ENCODE results near the gene MFN2.
A peak's percentile ranks its signal among the peaks of the same experiment; 100 is the strongest.
"Not testable (repeated sequence)": the region's sequence is repeated elsewhere in the genome, so short reads cannot be mapped to it uniquely, and the experiment has no call there.

MFN2 gene

DNA sequence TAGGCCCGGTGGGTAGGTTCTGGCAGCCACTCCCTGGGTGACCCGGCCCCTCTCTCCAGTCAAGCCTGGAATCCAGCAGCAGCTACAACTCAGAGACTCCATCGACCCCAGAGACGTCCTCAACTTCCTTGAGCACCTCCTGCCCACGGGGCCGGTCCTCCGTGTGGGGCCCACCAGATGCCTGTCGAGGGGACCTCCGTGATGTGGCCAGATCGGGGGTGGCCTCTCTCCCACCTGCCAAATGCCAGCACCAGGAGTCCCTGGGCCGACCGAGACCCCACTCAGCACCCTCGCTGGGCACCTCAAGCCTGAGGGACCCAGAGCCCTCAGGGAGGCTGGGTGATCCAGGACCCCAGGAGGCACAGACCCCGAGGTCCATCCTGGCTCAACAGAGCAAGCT is 41.8 kb downstream of the MFN2 start:
- DNase-seq (ENCODE audit: low spot score) = no peak

DNA sequence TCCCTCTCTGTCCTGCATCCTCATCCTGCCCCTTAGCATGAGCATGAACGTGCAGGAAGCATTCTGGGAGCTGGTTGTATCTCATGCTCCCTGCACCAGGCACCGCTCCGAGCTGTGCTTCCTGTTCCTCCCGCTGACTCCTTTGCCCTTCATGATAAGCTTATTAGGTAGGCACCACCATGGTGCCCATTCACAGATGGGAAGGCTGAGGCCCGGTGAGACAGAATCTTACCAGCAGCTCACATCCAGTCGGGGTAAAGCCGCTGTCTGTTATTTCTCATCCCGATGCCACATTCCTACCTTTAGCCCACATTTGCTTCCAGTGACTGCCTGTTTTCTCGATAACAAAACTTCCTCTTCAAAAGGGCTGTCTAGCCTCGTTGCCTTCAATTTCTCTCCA is 46.3 kb downstream of the MFN2 start:
- no peak for DNase-seq (ENCODE audit: low spot score)

DNA sequence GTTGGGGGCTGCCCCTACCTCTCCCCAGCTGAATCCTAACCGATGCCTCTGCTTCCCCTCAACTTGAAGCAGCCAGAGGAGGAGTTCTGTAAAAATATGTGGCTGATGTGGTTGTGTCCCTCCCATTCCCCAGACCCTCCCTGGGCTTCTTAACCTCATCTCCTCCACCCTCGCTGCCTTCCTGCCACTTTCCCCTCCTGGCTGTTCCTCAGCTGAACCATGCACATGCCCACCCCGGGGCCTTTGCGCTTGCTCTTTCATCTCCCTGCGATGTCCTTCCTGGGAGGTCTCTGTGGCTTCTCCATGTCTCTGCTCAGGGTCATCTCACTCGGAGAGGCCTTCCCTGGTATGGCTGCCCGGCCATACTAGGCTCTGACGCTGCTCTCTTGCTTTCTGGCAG is 48.0 kb downstream of the MFN2 start:
- DNase-seq (ENCODE audit: low spot score) = no peak

DNA sequence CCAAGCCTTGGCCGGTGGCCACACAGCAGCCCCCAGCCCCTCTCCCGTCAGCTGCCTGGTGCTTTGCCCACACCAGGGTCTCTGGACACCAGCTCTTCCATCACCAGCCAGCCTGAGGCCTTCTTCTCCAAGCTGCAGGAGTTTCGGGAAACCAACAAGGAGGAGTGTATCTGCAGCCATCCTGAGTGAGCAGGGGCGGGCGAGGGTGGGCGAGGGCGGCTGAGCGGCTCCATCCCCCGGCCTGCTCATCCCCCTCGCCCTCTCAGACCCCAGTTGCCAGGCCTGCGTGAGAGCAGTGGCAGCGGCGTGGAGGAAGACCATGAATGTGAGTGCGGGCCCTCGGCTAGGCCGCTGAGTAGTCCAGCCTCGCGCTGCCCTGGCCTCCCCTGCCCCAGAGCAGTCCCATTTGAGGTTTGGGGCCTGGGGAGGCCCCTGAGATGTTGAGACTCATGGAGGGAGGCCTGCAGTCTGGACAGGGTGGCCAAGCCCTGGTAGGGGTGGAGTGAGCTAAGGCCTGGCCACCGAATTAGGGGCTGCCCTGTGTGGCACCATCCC is 48.8 kb downstream of the MFN2 start:
- DNase-seq (ENCODE audit: low spot score) = no peak

DNA sequence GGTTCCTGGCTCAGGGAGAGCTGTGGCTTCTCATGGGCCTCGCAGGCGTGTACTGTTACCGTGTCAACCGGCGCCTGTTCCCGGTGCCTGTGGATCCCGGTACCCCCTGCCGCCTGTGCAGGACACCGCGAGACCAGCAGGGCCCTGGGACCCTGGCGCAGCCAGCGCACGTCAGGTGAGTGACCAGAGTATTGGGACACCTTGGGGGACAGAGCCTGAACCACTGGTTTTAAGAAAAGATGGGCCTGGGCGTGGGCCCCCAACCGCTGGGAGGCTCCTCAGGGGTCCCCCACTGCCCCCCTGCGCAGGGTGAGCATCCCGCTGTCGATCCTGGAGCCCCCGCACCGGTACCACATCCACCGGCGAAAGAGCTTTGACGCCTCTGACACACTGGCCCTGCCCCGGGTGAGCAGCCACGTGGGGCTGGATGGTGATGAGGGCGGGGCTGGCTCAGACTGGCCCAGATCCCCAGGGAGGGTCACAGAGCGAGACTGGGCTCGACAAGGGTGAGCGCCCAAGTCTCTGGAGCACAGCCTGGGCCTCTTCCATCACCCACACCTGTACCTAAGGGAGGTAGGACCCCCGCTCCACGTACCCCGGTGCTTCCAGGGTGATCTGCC is 49.6 kb downstream of the MFN2 start:
- DNase-seq (ENCODE audit: low spot score) = no peak

DNA sequence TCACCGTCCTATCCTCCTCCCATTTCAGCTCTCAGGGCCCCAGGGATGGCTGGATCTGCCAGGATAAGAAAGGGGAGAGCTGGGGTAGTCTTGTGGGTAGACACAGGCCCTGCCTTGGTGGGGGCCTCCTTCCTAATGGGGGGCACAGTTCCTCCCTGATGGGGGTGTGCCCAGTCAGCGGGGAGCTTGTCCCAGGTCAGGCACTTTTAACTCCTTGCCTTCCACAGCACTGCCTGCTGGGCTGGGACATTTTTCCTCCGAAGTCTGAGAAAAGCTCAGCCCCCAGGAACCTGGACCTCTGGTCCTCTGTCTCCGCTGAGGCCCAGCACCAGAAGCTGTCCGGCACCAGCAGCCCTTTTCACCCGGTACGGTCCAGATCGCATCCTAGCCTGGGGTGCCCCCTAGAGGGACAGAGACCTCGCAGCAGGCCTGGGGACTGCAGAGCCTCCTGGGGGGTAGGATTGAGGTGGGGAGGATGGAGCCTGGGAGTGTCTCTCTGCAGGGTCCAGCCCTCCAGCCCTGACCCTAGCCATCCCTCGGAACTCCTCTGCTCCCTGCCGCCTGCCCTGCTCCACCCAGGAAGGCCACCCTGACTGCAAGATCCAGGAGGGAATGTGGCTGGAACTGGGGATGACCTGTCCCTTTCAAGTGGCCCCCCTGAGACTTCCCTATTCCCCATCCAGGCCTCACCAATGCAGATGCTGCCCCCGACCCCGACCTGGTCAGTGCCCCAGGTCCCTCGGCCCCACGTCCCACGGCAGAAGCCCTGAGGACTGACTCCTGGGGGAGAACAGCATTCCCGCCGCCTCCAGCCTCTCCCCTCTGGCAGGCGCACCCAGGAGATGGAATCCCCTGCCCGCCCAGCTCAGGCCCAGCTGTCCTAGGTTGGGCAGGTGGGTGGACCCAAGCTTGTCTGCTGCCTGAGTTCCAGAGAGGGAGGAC is 51.1 kb downstream of the MFN2 start:
- DNase-seq (ENCODE audit: low spot score) = peak; percentile 76

DNA sequence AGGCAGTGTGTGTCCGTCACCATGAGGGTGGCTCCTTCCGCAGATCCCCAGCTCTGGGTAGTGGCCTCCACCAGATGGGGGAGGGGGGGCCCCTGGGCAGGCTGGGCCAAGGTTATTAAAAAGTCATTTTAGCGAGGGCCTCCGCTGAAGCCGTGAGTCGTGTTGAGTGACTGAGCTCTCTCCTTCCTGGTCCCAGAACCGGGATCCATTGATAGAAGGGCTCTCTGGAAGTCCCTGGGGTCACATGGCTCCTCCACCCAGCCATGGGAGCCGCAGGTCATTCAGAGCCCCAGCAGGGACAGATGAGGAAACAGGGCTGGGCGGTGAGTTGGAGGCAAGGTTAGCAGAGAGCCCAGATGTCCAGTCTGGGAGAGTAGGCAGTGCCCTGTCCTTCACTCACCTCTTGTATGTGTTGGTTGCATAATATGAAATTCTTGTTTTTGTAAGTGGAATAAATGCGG is 51.9 kb downstream of the MFN2 start:
- DNase-seq (ENCODE audit: low spot score) = no peak

DNA sequence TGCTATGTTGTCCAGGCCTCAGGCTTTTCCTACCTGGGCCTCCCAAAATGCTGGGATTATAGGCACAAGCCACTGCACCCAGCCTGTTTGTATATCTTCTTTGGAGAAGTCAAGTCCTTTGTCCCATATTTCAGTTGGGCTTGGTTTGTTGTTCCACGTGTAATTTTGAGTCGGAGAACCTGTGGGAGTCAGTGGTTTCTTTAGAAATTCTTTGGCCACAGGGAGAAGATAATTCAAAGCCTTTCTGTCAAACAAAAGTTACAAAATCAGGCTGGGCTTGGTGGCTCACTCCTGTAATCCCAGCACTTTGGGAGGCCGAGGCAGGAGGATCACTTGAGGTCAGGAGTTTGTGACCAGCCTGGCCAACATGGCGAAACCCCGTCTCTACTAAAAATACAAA is 53.2 kb downstream of the MFN2 start:
- DNase-seq (ENCODE audit: low spot score) = not testable (repeated sequence)

DNA sequence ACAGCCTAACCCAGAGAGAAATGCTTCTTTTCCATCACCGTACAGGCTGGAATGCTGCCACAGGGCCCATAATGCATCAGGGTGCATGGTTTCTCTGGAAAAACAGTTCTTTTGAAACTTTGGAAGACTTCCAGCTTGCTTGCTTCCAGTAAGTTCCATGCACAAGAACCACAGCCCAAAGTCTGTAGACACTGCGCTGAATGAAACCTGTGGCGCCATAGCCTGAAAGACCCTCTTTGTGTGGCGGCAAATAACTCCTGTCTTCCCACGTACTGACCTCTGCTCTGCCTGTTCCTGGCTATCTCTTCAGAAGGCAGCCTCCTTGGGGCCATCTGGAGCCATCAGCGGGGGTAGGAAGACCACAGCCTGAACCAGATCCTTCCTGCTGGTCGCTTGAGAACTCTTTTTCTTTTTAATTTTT is 54.1 kb downstream of the MFN2 start:
- no peak for DNase-seq (ENCODE audit: low spot score)

DNA sequence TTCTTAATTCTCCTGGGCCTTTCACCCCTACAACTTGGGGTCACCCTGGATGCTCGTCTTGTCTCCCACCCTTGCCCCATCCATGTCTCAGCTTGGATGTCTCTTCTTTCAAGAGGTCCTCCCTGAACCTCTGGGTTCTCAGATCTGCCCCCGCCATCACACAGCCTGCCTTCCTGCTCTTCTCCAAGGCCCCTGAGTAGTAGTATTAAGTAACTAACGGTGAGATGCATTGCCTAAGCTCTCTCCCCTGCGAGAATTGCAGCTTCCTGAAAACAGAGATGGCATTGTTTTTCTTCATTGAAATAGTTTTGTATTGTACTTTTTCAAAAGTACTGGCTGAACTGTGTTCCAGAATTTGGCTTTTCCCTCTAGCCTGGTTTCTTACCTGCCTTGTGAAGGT is 55.1 kb downstream of the MFN2 start:
- DNase-seq (ENCODE audit: low spot score) = no peak

DNA sequence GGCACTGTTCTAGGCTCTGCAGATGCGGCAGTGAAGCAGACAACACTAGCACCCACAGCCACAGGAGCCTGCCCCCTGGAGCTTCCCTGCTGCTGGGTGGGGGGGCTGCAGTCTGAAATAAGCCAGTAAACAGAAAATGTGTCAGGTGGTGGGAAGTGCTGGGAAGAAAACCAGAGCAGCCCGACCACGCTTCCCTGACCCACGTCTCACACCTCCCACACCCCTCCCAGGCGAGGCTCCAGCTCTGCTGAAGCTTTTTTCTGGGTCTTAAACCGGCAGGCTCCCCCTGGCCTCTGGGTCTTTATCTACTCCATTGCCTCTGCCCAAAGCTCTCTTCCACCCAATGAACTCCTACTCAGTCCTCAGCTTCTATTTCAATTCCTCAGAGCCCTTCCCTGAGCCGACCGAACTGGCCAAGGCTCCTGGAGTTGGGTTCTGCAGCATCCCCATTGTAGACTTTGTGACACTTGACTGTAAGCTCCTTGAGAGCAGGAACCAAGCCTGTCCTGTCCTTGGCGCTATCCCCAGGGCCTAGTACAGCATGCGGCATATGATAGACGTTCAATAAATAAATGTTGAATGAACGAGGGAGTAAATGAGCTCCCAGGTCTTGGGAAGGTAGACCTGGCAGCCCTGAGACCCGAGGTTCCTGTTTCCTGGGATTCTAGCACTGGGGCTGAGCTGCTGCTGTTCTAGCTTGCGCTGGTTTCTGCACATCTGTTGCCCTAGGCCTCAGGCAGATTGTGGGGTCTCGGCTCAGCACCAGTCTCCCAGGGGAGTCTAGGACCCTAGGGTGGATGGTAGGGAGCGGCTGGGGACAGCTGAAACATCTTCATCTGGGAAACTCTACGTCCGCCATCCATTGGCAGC is 57.5 kb downstream of the MFN2 start:
- peak; percentile 8 for DNase-seq (ENCODE audit: low spot score)

DNA sequence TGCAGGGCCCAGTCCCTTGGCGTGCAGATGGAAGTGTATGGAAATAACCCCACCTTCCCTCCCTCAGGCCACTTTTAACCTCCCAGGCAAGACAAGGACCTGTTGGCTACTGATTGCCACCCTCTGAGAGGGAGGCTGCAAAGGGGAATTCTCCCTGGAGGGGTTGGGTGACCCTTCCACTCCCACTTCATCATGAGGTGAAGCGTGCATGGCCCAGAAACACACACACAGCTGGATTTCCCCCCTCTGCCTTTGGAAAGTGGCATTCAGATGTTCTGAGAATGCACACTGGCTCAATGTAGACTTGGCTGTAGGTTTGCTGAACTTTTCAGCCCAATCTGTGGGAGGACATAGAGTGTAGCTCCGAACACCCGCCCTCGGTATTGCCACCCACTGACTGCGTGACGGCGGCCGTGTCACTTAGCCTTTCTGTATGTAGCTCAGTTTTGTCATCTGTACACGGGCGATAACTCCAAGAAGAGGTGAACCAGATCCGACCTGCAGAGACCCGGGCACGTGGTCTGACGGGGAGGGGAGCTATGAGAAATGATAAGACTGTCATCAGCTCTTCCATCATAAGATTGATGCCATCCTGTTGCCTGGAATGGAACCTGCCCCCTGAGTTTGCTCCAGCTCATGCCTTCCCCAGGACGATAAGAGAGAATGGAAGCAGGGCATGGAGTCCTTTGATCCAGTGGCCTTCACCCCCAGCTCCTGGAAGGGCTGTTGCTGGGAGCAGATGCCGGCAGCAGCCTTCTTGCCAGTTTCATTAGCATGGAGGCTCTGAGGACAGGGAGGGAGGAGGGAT is 58.3 kb downstream of the MFN2 start:
- no peak for DNase-seq (ENCODE audit: low spot score)

DNA sequence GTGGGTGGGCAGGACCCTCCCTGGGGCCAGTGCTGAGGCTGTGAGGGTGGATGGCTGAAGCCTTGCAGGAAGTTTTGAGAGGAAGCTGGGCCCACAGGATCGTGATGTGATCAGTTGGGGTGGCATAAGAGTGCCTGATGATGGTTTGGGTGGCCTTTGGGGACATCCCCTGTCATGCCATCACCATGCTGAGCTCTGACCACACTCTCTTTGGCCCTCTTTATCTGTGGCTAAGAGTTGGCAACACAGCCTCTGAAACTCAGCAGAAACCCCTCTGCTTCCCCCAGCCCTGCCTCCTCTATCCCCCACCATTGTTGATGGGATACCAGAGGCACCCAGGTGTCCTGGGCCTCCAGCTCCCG is 58.9 kb downstream of the MFN2 start:
- no peak for DNase-seq (ENCODE audit: low spot score)

DNA sequence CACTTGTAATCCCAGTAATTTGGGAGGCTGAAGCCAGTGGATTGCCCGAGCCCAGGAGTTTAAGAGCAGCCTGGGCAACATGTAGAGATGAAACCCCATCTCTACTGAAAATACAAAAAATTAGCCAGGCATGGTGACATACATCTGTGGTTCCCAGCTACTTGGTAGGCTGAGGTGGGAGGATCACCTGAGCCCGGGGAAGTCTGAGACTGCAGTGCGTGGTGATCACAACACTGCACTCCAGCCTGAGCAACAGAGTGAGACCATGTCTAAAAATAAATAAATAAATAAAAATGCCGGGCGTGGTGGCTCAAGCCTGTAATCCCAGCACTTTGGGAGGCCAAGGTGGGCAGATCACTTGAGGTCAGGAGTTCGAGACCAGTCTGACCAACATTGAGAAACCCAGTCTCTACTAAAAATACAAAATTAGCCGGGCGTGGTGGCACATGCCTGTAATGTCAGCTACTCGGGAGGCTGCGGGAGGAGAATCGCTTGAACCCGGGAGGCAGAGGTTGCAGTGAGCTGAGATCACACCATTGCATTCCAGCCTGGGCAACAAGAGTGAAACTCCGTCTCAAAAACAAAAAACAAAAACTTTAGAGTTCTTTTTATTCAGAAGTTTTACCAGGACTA is 59.7 kb downstream of the MFN2 start:
- not testable (repeated sequence) for DNase-seq (ENCODE audit: low spot score)

DNA sequence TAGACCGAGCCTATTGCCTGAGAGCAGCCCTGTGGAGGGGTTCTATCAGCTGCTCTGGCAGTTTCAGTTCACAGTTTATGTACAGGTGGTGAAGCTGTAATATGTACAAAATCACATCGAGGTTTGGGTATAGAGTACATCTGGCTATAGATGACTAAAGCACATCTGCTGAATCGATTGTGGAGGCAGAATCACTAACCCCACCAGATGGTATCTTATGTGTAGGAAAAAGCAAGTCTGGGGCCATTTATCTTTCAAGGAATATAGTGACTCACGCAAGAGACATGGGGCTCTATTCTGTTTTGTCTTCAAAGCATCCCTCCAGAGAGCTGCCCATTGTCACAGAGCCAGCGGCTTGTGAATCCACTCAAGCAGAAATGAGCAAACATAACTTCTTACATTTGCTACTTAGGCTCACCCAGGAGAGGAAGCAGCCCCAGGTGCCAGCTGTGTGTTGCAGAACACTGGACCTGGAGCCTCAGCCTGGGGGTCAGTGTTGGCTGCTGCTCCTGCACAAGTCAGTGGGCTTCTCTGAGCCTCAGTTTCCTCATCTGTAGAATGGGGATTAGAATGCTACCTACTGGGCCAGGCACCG is 60.3 kb downstream of the MFN2 start:
- no peak for DNase-seq (ENCODE audit: low spot score)

DNA sequence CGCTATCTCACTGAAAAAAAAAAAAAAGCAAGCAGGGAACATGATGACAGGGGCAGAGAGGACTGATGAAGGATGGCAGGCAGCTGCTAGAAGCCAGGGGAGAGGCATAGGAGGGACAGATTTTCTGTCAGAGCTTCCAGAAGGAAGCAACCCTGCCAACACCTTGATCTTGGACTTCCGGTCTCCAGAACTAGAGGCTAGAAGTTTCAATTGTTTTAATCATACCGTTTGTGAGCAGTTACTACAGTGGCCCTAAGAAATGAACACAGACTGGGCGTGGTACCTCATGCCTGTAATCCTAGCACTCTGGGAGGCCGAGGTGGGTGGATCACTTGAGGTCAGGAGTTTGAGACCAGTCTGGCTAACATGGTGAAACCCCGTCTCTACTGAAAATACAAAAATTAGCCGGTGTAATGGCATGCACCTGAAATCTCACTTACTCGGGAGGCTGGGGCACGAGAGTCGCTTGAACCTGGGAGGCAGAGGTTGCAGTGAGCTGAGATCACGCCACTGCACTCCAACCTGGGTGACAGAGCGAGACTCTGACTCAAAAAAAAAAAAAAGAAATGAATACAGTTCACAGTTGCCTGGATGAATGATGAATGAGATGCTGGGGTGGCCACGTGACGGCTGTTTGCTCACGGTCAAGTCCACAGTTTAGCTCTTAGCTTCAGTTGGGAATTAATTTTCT is 64.1 kb downstream of the MFN2 start:
- not testable (repeated sequence) for DNase-seq (ENCODE audit: low spot score)

DNA sequence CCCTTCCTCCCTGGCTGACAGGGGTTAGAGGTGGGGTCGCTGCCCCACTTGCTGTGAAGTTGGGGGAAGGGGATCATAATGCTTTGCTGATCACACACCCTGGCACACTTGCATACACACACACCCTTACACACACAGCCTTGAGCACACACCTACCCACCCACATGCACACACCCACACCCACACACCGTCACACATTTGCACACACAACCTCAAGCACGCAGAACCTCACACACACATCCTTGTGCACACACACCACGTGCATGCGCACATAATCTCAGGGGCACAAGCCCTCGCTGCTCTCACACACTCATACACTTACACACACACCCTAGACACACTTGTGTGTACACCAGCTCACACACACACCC is 66.5 kb downstream of the MFN2 start:
- no peak for DNase-seq (ENCODE audit: low spot score)

DNA sequence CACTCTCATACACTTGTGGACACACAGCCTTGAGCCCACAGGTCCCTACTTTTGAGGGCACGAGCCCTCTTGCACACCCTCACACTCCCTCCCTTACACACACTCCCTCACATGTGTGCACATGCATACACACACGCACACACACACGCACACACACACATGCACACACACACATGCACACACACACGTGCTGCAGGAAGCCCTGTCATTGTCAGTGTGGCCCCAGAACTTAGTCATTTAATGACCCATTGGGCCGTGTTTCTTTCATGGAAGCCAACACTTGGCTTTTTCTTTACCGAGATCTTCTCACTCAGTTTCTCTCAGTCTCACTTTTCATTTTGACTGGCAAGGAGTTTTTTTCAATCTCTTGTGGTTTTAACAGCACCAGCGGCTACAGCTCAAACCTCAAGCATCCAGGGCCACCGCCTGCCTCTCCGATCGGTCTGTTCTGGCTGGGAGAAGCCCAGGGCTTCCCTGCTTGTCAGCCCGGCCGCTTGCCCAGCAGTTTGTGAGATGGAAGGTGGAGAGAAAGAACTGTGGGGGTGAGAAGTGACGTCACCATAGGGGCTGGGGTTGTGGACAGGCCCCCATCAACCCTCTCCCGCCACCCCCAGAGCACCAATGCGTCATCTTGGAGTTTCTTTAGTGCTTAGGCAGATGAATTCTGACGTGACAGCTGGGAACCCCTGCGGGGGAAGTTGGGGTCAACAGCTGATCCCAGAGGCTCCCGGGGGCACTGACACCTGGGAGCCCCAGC is 67.1 kb downstream of the MFN2 start:
- no peak for DNase-seq (ENCODE audit: low spot score)

DNA sequence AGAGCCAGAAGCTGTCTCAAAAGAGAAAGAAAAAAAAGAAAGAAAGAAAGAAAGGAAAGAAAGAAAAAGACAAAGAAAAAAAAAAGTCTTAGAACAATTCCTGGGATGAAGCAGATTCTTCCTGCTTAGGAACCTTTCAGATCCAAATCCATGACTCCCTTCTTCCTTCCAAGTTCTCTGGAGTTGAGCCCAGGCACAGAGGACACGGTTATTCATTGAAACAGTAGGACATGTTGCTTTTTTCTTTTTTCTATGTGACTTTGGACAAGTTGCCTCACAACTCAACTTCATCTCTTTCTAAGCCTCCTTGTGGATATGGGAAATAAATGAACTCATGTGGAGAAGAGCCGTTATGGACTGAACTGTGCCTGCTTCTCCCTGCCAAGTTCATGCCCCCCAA is 68.1 kb downstream of the MFN2 start:
- DNase-seq (ENCODE audit: low spot score) = no peak
